Pulmonary artery endothelial cell (primary cell): ENCODE measurements around the gene SLC30A10. TPM values are rescaled to one million over a fixed set of nuclear protein-coding genes. Genes with fewer than 3 reads are reported as not detected.
"Not testable (repeated sequence)": the region's sequence is repeated elsewhere in the genome, so short reads cannot be mapped to it uniquely, and the experiment has no call there.

ENCODE experiments used
- DNase-seq: peaks from one replicate; pipeline ENCODE4 v3.0.0-alpha.2; 2011; ENCODE audit warnings: low read depth, low spot score
- total RNA-seq: library from RNA; depleted of rRNA; stranded (reverse); fragments of >200 nt; gene quantifications from 2 replicates; pipeline ENCODE4 v1.2.3, GENCODE V29; 2014

Gene SLC30A10
- under 0.01 TPM in 1 of 2 replicates, not detected in the other for total RNA-seq

DNA sequence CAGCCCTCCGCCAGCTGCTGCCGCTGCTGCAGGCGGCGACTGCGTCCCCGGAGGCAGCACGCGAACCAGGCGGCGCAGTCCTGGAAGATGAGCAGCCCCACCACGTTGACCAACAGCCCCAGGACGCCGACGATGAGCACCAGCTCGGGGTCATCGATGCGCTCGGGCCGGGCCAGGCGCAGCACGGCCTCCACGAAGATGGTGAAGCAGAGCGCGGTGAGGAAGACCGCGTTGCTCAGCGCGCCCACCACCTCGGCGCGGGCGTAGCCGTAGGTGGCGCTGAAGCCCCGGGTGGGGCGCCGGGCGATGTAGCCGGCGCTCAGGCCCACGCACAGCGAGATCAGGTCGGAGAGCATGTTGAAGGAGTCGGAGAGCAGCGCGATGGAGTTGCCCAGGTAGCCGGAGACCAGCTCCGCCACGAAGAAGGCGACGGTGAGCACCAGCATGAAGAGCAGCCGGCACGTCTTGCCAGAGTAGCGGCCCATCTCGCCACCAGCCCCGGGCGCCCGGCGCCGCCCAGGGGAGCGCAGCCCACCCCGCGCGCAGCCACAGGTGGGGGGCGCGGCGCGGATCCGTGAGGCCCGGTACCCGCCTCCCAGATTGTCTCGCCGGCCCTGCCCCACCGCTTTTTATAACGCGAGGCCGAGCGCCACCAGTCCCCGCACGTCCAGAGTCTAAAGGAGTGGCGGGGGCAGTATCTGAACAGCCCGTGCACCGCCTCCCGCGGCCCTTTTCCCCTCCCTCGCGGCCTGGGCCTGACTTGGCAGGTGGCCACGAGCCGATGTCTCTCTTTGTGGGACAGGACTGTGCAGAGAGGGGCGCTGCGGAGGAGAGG lies at the start of gene SLC30A10:
Gene SLC30A10 (minus strand): TSS at position 602 of the 835 bp plus-strand sequence. CDS start 117 bp downstream, at position 485.
- DNase-seq, result no peak

DNA sequence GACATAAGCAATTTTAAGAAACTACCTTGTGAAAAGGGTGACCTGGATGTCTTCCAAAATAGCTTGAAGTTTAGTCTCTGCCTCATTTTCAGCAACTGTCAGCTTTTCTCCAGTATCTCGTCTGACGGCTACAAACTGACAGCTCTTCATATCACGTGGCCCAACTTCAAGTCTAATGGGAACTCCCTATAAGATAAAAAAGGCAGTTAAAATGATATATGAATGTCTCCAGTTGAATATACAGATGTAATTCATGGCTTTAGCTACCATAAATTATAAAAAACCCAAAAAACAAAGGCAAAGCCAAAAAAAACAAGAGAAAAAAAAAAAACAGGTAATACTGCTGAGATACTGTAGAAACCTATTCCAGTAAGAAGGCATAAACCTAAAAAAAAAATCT lies 44.9 kb upstream of the SLC30A10 start:
- DNase-seq, result no peak

DNA sequence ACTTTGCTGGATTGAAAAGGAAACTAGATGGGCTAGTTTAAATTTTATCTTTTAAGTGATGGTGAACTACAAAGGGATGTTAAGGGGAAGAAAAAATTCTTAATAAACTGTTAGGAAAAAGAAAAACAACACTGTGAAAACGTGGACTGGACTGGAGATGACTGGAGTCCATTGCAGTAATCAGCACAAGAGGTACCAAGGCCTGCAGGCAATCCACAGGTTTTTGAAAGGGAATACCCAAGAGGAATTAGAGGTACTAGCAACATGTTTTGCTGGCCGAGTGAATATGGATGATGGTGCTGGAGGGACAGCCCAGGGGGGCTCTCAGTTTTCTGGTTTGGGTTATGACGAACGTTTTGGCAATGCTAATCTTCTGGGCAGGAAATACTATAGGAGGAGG lies 39.0 kb upstream of the SLC30A10 start:
- no peak for DNase-seq

DNA sequence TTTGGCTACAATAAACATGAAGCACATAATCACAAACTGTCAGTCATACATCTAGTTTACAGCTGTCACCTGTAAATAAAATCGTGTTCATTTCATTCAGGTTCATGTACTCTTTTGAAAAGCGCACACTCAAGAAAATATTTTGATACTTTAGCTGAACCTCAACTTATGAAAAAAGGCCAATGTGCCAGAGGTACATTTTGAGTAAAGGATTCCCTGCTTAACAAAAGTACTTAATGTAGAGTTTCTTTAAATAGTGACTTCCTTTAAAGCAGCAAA lies 37.7 kb upstream of the SLC30A10 start:
- no peak for DNase-seq

DNA sequence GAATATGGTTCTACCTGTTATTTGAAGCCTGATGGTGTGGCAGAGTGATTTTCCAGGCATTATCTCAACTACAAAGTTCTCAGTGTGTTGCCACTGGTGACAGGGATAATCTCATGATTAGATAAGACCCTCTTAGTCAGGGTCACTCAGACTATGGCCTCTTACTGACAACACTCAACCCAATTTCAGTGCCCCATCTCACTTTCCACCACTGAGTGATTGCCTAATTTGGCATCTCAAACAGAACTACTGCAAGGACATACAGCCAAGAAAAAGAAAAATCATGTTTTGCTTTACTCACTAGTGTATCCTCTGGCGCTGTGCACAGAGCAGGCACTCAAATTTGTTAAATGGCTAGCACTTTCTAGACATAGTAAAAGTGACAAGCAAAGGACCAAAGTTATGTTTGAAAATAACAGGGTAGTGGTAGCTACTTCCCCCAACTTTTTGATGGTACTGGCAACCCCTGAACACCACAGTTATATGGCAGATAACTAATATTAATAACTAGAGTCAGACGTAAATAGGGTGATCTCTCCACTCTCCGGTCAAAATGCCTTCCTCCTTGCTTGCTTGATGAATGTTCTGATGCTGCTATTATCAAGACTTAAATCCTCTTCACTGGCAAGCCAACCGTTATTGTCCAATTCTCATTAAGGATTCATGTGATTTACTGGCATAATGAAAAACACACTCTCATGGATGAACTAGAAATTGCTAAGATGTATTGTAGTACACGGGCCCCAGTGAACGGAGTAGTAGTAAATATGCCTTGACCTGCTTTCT lies 37.1 kb upstream of the SLC30A10 start:
- DNase-seq, result no peak

DNA sequence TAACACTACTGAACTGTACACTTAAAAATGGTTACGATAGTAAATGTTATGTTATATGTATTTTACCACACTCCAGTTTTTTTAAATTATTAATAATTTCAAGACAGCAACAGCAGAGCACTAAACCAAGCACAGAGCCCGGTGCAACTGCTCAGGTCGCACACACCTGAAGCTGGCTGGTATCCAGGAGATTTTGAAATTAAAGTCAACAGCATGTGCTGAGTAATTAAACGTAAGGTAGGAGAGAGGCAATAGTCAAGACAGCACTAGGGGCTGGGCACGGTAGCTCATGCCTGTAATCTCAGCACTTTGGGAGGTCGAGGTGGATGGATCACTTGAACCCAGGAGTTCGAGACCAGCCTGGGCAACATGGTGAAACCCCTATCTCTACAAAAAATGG lies 35.1 kb upstream of the SLC30A10 start:
- DNase-seq, result no peak

DNA sequence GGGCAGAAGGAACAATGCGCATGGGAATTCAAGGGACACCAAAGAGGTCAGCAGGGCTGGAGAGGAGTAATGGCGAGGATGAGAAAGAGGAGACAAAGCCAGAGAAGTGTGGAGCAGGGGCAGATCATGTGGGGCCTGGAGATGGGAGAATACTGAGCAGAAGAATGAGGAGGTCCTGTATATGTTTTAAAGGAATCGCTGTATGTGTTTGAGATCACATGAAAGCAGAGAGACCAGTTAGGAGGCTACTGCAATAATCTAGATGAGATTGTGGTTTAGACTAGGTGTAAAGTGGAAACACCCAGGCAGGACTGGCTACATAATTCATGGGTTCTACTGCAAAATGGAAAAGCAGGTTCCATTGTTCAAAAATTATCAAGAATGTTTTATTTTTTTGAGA lies 33.3 kb upstream of the SLC30A10 start:
- DNase-seq, result no peak

DNA sequence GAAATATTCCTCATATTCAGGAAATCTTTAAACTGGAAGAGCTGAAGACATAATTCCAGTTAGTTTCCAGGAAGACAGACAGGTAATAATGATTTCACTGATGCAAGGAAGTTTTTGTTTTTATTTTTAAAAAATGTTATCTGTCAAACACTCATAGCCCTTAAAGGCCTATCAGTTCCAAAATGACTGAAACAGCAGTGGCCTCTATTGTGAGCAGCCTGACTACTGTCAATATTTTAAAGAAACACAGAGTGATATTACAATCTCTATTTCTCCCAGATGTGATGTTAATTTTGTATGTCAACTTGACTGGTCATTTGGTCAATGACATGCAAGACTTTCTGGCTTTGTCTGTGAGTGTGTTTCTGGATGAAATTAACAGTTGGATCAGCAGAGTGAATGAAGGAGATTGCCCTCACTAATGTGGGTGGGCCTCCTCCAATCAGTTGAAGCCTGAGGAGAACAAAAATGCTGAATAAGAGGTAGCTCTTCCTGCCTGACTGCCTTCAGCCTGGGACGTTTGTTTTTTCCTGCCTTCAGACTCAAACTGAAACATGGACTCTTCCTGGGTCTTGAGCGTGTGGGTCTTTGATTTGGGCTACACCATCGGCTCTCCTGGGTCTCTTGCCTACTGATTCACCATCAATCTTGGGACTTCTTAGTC lies 31.3 kb upstream of the SLC30A10 start:
- no peak for DNase-seq

DNA sequence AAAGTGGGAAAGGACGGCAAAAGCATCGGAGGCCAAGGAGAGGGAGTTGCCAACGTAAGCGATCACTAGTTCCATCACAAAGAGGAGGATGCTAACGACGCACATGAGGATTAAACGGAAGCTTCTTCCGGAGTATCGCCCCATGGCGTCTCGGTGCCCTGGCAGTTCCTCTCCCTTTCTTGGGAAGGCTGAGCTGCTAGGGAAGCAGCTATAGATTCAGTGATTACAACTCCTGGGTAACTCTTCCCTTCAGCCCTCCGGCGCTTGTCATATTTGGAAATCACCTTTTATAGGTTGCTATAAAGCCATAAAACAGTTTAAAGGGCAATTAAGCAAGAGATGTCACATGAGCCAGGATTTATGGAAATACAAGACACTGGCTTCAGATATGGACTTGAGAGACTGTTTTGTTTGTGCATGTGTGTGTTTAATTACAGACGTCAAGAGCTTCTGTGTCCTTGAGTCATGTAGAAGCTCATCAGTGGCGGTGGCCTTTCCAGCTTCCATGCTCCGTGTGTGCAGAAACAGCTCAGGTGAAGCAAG lies 30.6 kb upstream of the SLC30A10 start:
- no peak for DNase-seq

DNA sequence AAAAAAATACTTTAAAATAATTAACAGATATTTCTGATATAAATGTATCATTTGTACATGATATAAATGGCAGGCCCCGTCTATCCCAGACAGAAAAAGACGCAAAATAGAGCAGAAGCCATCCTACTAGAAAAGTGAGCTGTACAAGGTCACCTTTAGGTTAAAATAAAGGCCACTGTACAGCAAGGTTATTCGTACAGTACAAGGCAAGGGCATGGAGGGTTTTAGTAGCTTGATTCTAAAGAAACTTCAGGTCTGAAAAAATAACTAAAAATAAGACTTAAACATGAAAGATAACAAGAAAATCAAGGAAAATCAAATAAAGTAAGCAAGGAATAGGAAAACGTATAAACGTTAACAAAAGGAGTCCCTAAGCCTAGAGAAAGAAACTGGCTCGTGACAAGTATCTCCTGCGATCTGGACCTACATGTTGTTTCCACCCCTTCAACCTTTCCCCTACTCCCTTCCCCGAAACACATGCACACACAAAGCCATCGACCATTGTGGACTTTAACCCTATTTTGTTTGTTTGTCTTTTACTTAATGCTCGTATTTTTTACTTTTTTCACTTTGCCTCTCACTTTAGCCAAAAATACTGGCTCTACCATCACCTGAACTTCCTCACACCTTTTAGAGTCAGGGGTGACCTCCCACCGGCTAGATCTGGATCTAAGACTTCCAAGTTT lies 26.5 kb upstream of the SLC30A10 start:
- DNase-seq, result no peak

DNA sequence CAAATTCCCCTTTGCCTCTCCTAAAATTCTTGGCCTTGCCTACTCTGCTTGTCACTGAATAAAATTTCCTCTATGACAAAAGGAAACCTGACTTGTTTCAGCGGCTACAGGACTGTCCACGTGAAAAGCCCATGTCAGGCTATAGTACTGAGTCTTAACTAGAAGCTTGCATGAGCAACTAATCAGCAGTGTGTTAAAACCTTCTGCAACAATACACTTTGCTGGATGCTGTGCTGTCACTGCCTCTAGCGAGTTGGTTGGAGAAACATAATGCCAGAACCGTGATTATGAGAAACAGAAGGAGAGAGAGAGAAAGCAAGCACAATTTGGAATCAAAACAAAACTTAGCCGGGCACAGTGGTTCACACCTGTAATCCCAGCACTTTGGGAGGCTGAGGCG lies 25.7 kb upstream of the SLC30A10 start:
- no peak for DNase-seq

DNA sequence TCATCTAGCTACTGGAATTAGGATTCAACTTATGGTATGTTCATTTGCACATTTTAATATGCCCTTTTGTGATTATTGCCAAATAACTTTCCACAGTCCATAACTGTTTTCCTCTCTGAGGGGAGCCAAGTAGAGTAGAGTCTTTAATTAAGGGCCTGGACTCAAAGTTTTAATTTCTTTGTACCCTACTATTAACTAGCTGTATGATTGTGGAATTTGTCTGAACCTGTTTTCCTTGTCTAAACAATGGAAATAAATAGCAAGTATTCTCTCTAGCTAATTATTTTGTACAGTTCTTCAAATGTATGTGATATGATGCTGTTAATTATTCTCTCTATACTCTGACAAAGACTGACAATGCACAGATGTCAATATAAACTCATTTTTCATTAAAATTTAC lies 24.0 kb upstream of the SLC30A10 start:
- no peak for DNase-seq

DNA sequence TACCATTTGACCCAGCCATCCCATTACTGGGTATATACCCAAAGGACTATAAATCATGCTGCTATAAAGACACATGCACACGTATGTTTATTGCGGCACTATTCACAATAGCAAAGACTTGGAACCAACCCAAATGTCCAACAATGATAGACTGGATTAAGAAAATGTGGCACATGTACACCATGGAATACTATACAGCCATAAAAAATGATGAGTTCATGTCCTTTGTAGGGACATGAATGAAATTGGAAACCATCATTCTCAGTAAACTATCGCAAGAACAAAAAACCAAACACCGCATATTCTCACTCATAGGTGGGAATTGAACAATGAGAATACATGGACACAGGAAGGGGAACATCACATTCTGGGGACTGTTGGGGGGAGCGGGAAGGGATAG lies 20.9 kb upstream of the SLC30A10 start:
- DNase-seq, result not testable (repeated sequence)

DNA sequence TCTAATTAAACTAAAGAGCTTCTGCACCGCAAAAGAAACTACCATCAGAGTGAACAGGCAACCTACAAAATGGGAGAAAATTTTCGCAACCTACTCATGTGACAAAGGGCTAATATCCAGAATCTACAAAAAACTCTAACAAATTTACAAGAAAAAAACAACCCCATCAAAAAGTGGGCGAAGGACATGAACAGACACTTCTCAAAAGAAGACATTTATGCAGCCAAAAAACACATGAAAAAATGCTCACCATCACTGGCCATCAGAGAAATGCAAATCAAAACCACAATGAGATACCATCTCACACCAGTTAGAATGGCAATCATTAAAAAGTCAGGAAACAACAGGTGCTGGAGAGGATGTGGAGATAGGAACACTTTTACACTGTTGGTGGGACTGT lies 20.4 kb upstream of the SLC30A10 start:
- not testable (repeated sequence) for DNase-seq

DNA sequence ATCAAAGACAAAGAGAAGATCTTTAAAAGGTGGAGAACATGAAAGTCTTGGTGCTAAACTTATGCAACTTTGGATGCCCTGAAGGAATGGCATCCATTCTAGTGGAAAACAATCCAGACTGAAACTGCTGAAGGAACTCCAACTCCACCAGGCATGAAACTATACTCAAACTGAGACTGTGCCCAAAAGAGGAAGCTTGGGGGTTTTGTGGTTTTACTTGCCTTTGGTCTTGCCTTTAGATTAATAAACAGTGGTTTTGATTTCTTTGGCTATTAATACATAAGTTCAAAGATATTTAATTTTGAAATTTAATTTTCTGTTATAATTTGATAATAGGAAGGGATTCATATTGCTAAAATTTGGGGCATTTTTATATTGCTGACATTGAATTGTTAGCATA lies 17.4 kb upstream of the SLC30A10 start:
- no peak for DNase-seq

DNA sequence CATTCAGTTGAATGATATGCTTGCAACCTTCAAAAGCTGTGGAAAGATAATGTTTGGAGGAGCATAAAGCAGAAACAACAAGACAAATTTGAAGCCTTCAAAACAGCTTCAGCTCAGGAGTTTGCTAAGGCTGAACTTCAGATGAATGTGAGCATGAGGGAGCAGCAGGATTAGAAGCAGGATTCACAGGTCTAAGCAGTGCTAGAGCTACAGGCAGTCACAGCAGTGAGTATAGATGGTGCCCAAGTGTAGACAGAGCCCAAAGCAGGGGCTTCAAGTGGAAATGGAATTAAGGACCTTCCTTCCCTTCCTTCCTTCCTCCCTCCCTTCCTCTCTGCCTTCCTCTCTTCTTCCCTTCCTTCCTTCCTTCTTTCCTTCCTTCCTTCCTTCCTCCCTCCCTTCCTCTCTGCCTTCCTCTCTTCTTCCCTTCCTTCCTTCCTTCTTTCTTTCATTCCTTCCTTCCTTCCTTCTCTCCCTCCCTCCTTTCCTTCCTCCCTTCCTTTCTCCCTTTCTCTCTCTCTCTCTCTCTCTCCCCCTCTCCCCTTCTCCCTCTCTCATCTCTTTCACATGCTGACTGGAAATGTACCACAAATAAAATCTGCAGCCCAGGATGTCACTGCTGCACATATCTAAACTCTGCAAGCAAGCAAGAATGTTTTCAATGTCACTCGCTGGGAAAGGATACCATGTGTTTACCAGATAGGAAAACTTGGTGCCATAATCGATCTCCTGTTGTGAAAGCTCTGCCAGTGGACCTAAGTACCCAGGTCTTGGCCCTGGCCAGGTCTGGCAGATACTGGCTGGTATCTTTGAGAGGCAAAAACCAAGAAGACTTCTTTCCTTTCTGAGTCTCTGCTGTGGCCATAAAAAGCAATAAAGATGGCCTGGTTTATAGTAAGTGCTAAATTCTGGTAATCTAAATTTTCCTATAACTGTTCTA lies 13.1 kb upstream of the SLC30A10 start:
- DNase-seq, result no peak

DNA sequence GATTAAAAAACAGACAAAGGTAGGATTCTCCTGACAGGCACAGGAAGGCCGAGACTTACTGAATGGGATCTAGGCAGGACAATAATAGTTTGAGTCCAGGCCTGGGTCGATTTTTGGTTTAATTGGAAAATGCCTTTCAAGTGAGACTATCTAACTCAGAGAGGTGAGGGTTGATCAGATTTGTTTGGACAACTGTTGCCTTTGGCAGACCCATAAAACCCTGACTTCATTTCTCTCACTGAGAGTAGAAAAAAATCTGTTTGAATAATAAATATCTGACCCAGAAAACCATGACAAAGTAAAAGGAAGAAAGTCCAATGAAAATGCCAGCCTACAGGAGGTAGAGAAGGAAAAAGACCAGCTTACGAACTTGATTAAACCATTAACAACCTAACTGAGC lies 12.3 kb upstream of the SLC30A10 start:
- no peak for DNase-seq

DNA sequence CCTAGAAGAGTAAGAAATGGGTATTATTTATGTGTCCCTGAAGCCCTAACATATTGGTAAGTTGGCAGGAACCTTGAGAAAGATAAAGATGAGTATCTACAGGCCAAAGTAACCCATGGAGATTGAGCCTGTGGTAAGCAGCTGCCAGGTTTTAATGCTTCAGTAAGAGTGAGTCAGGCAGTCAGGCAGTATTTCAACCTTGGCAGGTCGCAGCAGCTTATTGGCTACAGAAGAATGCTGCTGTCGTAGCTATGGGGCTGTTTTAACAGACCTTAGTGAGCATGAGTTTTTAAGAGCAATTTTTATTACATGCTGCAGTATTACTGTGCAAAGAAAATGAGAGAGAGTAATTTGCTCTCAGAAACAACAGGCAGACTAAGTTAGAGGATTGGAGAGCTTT lies 10.3 kb upstream of the SLC30A10 start:
- DNase-seq, result no peak

DNA sequence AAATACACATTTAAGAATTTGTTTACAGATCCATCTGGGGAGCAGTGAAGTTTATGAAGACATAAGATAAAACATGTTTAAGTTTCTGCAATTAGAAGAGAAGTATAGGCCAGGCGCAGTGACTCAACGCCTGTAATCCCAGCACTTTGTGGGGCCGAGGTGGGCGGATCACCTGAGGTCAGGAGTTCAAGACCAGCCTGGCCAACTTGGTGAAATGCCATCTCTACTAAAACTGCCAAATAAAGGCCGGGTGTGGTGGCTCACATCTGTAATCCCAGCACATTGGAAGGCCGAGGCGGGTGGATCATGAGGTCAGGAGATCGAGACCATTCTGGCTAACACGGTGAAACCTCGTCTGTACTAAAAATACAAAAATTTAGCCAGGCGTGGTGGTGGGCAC lies 5.4 kb upstream of the SLC30A10 start:
- not testable (repeated sequence) for DNase-seq

DNA sequence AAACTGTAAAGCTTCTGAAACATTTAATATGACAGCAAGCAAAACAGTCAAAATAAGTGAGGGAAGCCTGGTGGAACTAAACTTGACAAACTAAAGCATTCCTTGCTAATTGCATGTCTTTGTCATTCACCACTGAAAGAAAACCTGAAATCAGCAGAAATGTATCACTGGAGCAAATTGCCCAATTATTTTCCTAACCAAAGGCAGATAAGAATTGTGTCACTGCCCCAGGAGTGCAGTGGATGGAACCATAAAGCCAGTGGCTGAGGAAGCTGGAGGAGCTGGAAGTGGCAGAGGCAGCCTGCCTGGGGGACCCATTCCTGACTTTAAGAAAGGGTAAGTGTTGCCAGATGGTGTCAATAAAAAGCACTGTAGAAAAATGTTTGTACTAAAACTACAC lies 2.7 kb upstream of the SLC30A10 start:
- DNase-seq, result no peak

DNA sequence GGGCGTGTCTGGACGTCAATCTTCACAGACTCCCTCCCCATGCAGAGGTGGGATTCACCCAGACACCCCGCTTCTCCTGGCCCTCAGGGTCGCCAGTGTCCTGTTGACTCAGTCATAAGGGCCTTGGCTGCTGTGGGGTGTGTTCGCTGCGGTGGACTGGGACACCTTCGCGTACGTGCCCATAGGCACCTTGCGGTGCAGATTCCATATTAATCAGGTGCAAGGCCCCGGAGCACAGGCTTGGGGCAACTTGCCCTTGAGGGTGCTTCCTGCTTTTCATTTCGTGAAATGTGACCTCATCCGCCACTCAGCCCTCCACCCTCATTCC lies 398 bp upstream of the SLC30A10 start:
- DNase-seq, result no peak
